Measurements from ENCODE around the gene GINS2.

Gene GINS2

GRCh38 chr16:85641305-85641704, 47.4 kb downstream of the GINS2 start:
- TF ChIP-seq ZFP30 (CRISPR knock-in tag; IDR thresholded peaks at IDR 0.05), result no peak
- ATAC-seq, result no peak

GRCh38 chr16:85640585-85640984, 48.2 kb downstream of the GINS2 start:
- ATAC-seq, result no peak
- TF ChIP-seq PPARA (CRISPR knock-in tag; IDR thresholded peaks at IDR 0.05; ENCODE audit: borderline replicate concordance) (no peak), ISL1 (CRISPR knock-in tag; IDR thresholded peaks at IDR 0.05) (no peak), TCF4 (CRISPR knock-in tag; IDR thresholded peaks at IDR 0.05; ENCODE audit: borderline replicate concordance) (no peak), ARNTL (CRISPR knock-in tag; IDR thresholded peaks at IDR 0.05; ENCODE audit: borderline replicate concordance, low read depth) (no peak), CSDC2 (CRISPR knock-in tag; IDR thresholded peaks at IDR 0.05) (no peak), POU6F1 (CRISPR knock-in tag; IDR thresholded peaks at IDR 0.05; ENCODE audit: borderline replicate concordance, low read depth) (no peak), BACH2 (CRISPR knock-in tag; IDR thresholded peaks at IDR 0.05; ENCODE audit: borderline replicate concordance) (no peak), ZNF70 (CRISPR knock-in tag; IDR thresholded peaks at IDR 0.05) (no peak), RARB (CRISPR knock-in tag; IDR thresholded peaks at IDR 0.05) (no peak), TOX (CRISPR knock-in tag; IDR thresholded peaks at IDR 0.05; ENCODE audit: borderline replicate concordance) (no peak), ZC3H10 (CRISPR knock-in tag; IDR thresholded peaks at IDR 0.05) (no peak), SNAI2 (CRISPR knock-in tag; IDR thresholded peaks at IDR 0.05) (no peak), ESRRG (CRISPR knock-in tag; IDR thresholded peaks at IDR 0.05) (no peak), CREB5 (CRISPR knock-in tag; IDR thresholded peaks at IDR 0.05; ENCODE audit: low read depth) (no peak), GLIS3 (CRISPR knock-in tag; IDR thresholded peaks at IDR 0.05) (no peak)
- TF ChIP-seq, protein P1, sequence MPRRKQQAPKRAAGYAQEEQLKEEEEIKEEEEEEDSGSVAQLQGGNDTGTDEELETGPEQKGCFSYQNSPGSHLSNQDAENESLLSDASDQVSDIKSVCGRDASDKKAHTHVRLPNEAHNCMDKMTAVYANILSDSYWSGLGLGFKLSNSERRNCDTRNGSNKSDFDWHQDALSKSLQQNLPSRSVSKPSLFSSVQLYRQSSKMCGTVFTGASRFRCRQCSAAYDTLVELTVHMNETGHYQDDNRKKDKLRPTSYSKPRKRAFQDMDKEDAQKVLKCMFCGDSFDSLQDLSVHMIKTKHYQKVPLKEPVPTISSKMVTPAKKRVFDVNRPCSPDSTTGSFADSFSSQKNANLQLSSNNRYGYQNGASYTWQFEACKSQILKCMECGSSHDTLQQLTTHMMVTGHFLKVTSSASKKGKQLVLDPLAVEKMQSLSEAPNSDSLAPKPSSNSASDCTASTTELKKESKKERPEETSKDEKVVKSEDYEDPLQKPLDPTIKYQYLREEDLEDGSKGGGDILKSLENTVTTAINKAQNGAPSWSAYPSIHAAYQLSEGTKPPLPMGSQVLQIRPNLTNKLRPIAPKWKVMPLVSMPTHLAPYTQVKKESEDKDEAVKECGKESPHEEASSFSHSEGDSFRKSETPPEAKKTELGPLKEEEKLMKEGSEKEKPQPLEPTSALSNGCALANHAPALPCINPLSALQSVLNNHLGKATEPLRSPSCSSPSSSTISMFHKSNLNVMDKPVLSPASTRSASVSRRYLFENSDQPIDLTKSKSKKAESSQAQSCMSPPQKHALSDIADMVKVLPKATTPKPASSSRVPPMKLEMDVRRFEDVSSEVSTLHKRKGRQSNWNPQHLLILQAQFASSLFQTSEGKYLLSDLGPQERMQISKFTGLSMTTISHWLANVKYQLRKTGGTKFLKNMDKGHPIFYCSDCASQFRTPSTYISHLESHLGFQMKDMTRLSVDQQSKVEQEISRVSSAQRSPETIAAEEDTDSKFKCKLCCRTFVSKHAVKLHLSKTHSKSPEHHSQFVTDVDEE (CRISPR knock-in tag; IDR thresholded peaks at IDR 0.05), result no peak

- ATAC-seq, result no peak
- TF ChIP-seq ZC3H10 (CRISPR knock-in tag; IDR thresholded peaks at IDR 0.05), result no peak
- TF ChIP-seq, protein P1 (CRISPR knock-in tag; IDR thresholded peaks at IDR 0.05), result no peak
- TF ChIP-seq PPARA (CRISPR knock-in tag; IDR thresholded peaks at IDR 0.05; ENCODE audit: borderline replicate concordance), result no peak
- TF ChIP-seq ESRRG (CRISPR knock-in tag; IDR thresholded peaks at IDR 0.05), result no peak
- TF ChIP-seq CREB5 (CRISPR knock-in tag; IDR thresholded peaks at IDR 0.05; ENCODE audit: low read depth), result no peak
- no peak for TF ChIP-seq ARNTL (CRISPR knock-in tag; IDR thresholded peaks at IDR 0.05; ENCODE audit: borderline replicate concordance, low read depth)
- TF ChIP-seq ZFP3 (CRISPR knock-in tag; IDR thresholded peaks at IDR 0.05), result no peak
- TF ChIP-seq RARB (CRISPR knock-in tag; IDR thresholded peaks at IDR 0.05), result no peak
- TF ChIP-seq OSR1 (CRISPR knock-in tag; IDR thresholded peaks at IDR 0.05), result no peak
- TF ChIP-seq TCF4 (CRISPR knock-in tag; IDR thresholded peaks at IDR 0.05; ENCODE audit: borderline replicate concordance), result no peak
- TF ChIP-seq, protein P2, sequence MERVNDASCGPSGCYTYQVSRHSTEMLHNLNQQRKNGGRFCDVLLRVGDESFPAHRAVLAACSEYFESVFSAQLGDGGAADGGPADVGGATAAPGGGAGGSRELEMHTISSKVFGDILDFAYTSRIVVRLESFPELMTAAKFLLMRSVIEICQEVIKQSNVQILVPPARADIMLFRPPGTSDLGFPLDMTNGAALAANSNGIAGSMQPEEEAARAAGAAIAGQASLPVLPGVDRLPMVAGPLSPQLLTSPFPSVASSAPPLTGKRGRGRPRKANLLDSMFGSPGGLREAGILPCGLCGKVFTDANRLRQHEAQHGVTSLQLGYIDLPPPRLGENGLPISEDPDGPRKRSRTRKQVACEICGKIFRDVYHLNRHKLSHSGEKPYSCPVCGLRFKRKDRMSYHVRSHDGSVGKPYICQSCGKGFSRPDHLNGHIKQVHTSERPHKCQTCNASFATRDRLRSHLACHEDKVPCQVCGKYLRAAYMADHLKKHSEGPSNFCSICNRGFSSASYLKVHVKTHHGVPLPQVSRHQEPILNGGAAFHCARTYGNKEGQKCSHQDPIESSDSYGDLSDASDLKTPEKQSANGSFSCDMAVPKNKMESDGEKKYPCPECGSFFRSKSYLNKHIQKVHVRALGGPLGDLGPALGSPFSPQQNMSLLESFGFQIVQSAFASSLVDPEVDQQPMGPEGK (CRISPR knock-in tag; IDR thresholded peaks at IDR 0.05; ENCODE audit: borderline replicate concordance), result no peak
- TF ChIP-seq CSRNP3 (CRISPR knock-in tag; IDR thresholded peaks at IDR 0.05), result no peak
- no peak for TF ChIP-seq ZFP30 (CRISPR knock-in tag; IDR thresholded peaks at IDR 0.05)
- no peak for TF ChIP-seq GLIS3 (CRISPR knock-in tag; IDR thresholded peaks at IDR 0.05)
- no peak for TF ChIP-seq ZNF8 (CRISPR knock-in tag; IDR thresholded peaks at IDR 0.05)
- no peak for TF ChIP-seq ZNF70 (CRISPR knock-in tag; IDR thresholded peaks at IDR 0.05)
- no peak for TF ChIP-seq CSDC2 (CRISPR knock-in tag; IDR thresholded peaks at IDR 0.05)
- TF ChIP-seq ZNF565 (CRISPR knock-in tag; conservative IDR thresholded peaks at IDR 0.05; ENCODE audit: low read depth), result no peak
Measured at GRCh38 chr16:85640254-85640558, 48.5 kb downstream of the GINS2 start.
